ENCODE results near the gene SPAG7.
"Not testable (repeated sequence)": the region's sequence is repeated elsewhere in the genome, so short reads cannot be mapped to it uniquely, and the experiment has no call there.

Gene SPAG7

DNA sequence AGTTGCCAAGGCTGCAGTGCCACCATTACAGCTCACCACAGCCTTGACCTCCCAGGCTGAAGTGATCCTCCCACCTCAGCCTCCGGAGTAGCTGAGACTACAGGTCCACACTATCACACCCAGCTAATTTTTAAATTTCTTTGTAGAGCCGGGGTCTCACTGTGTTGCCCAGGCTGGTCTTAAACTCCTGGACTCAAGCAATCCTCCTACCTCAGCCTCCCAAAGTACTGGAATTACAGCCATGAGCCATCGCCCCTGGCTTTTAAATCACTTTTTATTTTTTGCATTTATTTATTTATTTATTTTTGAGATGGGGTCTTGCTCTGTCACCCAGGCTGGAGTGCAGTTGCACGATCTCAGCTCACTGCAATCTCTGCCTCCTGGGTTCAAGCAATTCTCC lies 53.1 kb downstream of the SPAG7 start:
- DNase-seq (ENCODE audit: low read depth, low spot score); H3K4me3 ChIP-seq (ENCODE audit: low read length): not testable (repeated sequence)

DNA sequence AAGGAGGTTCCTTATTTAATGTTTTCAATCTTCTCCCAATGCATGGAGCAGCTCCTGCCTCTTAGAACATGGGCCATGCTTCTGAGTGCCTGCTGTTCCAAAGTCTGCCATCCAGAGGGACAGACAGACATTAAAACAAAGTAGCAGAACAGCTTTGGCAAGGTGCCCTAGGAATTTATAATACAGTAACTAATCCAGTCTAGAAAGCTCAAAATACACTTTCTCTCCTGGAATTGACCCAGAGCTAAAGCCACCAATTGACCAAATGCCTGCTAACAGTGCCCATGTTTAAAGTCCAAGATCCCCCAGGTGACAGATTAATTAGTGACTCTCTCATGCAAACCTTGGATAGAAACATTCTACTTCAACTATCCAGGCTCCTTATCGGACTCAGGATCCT lies 53.6 kb downstream of the SPAG7 start:
- no peak for DNase-seq (ENCODE audit: low read depth, low spot score)
- no peak overlapping the region for H3K4me3 ChIP-seq (ENCODE audit: low read length)

Measured in Jurkat, Clone E6-1 (cell line).